Stimulated activated naive CD8-positive, alpha-beta T cell treated with anti-CD3 and anti-CD28 coated beads, Interleukin-15, Interleukin-2, amounts not matched to agents 100 U/mL and 50 U/mL, for 24 hours (primary cell): ENCODE measurements around the gene ROPN1L.

Source experiments
- ATAC-seq: fragments of 150-1000 bp; cut with Tn5 transposase; one replicate; pipeline ENCODE4 v1.10.0; 2021
- DNase-seq: peaks from one replicate; pipeline ENCODE4 v3.0.0; 2021

The ROPN1L gene

DNA sequence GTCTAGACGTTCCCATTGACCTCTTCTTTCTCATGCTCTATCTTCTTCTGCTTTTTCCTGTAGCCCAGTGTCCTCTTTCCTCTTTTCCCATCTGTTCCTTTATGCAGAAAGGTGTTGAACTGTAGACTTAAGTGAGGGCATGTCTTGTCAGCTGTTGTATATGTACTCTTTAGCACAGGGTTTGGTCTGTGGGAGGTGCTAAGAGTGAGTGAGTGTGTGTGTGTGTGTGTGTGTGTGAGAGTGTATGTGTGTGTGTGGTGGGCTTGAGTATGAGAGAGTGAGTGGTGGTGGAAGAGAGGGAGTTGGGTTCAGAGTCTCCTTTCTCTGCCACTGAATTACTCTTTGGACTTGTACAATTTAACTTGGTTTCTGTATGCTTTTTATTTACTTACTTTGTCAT, 10.3 kb upstream of the ROPN1L start:
- no peak for ATAC-seq
- no peak for DNase-seq

DNA sequence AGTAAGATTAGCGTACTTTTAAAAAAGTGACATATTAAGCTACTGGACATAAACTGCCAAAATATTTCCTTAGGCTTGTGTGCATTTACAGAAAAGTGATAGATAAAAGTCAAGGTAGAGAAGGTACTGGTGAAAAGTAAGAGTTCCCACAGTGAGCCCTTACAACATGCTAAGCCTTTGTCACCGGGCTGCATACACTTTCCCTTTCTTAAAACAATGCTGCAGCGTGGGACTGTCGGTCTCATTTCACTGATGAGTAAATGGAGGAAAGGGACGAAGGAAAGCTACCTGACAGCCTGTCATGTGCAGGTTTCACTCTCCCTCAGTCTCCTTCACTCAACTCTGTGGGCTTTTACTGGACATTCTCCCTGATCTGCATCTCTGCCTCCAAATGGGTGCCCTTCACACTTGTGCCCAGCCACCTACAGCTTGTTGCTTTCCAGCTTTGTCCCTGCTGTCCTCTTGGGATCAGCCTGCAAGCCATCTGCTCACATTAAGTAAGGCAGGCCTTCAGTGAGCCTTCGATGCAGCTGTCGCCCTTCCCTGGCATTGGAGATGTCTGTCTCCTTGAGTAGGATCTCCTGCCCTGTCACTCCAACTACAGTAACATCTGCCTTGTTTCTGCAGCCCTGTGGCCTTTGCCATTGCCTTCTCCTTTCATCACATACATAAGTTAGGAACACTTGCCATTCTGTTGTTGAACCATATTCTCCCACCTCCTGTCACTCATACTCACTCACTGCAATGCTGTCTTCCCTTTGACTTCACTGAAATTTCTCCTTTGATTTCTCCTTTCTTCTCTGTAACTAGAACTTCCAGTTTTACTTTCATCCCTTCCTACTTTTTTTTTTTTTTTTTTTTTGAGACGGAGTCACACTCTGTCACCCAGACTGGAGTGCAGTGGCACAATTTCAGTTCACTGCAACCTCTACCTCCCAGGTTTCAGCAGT, 9.3 kb upstream of the ROPN1L start:
- DNase-seq: no peak
- ATAC-seq: no peak

DNA sequence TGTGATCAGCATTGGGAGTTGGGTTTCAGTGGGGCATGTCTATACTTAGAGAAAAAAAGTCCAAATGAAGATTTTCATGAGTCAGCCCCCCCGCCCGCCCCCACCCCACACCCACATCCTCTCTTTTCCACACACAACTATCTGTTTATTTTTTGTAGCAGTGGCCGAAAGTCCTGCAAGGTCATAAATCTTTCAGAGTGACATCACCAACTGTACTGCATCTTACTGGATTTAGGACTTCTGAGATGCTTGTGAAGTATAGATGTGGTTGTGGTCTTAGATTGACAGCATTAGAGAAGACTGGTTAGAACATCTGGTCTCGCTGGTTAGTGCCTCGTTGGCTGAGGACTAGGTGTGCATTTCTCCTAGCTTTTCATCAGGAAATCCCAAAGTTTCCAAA, 7.3 kb upstream of the ROPN1L start:
- DNase-seq (no peak), ATAC-seq (no peak)

DNA sequence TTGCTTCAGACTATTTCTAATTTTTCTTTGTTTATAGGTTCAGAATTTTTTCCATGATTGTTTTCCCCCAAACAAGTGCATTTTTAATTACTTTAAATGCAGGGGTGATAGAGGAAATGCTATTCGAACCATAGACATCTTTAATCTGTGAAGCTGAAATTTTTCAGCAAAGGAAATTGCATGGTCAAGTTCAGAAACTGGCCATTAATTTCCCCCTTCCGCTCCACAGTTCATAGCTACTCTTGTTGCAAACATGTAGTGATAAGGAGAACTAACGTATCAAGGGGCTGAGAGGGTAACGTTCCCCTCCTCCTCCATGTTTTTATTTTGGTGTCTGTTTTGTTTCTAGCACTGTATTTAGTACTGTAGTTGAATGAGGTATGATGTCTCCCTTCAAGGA, 3.4 kb upstream of the ROPN1L start:
- ATAC-seq (no peak), DNase-seq (no peak)

DNA sequence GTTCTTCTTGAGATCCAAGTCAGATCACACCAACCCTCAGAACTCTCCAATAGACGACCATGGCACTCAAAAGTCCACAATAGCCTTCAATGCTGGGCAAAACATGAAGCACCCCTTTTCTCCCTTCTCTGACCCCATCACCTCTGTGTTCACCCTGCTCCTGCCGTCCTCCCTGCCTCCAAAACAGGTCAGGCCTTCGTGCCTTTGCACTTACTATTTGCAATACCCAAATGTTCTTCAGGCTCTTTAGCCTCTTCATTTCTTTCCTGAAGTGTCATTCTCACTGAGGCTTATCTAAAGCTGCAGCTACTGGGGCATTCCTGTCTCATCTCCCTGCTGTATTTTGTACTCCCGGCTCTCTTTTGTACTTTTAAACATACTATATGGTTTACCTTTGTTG, 2.0 kb upstream of the ROPN1L start:
- no peak for DNase-seq
- no peak for ATAC-seq

DNA sequence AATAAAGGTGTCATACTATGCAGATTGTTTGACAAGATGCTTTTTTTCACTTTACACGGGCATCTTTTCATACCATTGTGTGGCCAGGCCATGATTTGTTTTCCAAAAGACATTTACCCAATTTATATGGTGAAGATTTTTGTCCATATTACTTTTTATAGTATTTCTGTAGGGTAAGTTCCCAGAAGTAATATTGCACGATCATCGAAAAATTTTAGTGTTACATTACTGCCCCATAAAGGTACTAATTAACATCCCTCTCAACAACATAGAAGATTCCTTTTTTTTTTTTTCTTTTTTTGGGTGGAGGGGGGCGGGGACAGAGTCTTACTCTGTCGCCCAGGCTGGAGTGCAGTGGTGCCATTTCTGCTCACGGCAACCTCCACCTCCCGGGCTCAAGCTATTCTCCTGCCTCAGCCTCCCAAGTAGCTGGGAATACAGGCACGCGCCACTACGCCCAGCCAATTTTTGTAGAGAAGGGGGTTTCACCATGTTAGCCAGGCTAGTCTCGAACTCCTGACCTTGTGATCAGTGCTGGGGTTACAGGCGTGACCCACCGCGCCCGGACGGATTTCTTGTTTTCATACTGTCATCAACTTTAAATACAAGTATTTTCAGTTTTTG, 1.2 kb upstream of the ROPN1L start:
- ATAC-seq (no peak), DNase-seq (no peak)

DNA sequence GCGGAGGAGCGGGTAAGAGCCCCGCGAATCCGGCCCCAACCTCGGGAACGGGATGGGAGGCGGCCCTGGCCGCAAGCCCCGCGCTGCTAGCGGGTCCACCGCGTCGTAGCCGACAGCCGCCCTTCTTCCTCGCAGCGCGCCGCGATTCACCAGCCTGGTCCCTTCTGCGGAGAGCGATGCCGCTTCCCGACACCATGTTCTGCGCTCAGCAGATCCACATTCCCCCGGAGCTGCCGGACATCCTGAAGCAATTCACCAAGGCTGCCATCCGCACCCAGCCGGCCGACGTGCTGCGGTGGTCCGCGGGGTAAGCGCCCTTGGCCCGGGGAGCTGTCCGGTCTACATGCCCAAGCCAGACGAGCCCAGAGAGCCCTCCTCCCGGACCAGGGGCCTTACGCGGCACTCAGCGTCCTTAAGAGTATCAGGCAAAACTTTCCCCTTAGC, 335 bp downstream of the ROPN1L start:
- DNase-seq (no peak), ATAC-seq (peak; percentile 60)

DNA sequence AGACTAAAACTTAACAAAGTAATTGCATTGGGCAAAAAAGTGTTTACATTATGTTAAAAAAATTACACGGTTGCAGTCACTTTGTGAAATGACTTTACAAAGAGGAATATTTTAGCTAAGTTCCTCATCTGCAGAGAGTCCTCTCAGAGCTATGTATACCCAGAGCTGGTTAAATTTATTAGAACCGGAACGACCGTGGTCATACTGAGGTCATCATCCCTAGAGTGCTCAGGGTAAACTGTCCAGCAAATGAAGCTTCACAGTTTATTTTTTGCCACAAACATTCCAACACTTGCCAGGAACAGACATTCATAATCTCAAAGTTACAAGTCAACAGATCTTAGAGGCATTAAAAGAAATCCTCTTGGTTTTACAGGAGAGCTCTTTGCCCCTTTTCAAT, 897 bp downstream of the ROPN1L start:
- DNase-seq: no peak

DNA sequence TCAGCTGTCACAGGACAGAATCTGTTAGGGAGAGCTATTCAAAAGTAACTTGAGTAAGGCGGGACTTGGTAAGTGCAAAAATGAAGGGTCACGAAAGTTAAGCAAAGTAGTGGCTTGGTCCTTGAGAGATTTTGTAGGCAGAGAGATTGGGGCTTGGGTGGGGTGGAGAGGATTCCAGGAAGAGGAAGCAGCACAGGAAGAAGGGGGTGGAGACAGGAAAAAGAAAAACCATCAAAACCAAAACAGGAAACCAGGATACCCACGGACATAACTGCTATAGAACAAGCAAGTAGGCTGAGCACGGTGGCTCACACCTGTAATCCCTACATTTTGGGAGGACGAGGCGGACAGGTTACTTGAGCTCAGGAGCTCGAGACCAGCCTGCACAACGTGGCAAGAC, 3.7 kb downstream of the ROPN1L start:
- ATAC-seq (no peak), DNase-seq (no peak)

More for the DNA sequence above, 897 bp downstream of the ROPN1L start:
- ATAC-seq: no peak

DNA sequence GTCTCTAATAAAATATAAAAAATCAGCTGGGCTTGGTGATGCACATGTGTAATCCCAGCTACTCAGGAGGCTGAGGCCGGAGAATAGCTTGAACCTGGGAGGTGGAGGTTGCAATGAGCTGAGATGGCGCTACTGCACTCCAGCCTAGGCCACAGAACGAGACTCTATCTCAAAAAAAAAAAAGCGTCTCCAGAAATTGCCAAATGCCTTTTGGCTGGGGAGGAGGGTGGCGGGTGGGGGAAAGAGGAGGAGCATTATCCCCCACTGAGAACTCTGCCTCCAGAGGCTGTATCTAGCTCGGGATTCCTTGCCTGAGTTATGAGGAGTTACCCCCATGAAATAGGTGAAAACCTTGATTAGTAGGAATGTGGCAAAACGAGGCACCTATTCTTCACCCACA, 4.8 kb downstream of the ROPN1L start:
- no peak for ATAC-seq

DNA sequence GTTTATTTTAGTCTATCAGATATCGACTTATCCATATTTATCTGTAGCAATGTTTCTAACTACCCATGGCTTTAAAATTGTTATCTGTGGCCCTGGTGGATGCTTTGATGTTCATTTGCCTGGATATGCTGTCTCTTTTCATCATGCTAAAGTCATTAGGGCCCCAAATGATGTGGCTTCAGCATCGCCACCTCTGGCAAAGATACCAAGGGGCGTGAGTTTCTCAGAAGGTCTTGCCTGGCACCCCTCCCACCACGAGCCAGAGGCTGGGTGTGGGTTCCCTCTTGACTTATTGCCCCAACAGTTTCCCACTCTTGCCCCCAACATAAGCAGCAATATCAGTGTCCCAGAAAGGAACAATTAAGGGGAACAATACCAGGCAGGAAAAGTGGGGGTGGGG, 5.4 kb downstream of the ROPN1L start:
- DNase-seq: no peak
- ATAC-seq: no peak

More for the DNA sequence above, 4.8 kb downstream of the ROPN1L start:
- no peak for DNase-seq

DNA sequence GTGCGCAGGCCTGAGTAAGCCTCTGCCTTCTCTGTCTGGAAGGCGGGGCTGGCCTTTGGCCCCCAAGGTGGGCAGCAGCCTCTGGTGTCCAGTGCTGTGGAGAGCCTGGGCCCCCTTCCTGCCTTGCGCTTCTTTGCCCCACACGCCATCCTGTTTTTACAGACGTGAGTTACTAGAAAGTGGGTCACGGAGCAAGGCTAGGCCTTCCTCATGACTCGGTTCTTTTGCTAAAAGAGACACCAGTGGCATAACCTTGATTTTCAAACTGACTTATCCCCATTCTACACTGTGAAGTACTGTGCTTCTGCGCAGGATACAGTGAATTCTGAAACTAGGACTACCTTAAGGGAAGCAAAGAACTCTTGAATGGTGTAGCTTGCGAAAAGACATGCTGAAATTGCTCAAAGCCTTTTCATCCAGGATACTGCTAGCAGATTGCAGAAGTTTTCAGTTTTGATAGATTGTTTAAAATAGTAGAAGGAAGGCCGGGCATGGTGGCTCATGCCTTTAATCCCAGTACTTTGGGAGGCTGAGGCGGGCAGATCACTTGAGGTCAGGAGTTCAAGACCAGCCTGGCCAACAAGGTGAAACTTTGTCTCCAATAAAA, 7.2 kb downstream of the ROPN1L start:
- no peak for DNase-seq
- ATAC-seq: no peak

DNA sequence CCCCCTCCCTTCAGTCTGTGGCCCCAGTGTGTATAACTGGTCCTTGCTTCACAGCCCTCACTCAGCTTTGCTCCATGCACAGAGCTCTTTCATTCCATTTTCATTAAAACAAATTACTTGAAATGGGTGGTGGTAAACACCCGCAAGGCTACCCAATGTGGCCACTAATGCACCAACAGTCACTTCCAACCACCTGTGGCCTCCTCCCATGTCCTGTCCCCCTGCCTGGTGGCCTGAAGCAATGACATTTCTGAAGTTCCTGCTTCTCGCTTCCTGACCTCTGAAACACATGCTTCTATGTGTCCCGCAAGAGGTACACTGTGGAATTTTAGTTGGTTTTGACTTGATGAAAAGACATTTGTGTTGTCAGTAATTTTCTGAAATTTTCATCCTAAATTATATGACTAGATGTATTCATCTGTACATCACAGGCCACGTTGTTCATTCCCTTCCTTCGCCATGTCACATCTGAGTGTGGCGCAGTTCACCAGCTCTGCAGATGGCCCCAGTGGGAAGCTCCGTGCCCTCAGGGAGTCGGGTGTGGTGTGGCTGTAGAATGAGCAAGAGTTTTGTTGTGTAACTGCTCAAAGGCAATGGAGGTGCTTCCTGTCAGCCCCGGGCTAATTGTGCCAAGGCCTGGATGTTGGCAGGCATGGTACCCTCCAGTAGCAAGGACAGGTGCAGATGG, 9.6 kb downstream of the ROPN1L start:
- no peak for DNase-seq
- ATAC-seq: no peak

DNA sequence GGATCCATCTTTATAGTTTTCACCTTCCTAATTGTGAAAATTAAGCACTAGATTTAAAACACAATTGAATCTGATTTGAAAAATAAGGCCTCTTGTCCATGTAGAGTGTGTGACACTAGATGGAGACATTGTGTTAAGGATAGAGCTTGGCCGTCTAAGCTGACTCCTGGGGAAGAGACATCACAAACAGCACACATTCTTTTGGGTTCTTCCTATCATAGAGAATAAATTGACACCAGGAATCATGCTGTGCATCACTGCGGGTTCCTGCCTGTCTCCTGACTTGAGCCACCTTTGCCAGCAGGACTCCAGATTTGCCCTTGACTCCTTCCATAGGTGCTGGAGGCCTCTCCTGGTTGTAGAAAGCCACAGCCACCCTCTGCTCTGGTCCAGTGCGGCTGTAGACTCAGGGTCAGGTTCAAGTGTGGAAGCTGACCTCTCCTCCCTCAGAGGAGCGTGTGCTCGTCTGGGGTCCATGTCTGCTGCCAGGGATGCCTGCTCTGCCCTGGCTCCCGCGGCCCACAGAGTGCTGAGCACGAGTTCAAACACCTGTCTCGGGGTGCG, 11.2 kb downstream of the ROPN1L start:
- ATAC-seq (peak; percentile 70), DNase-seq (no peak)

DNA sequence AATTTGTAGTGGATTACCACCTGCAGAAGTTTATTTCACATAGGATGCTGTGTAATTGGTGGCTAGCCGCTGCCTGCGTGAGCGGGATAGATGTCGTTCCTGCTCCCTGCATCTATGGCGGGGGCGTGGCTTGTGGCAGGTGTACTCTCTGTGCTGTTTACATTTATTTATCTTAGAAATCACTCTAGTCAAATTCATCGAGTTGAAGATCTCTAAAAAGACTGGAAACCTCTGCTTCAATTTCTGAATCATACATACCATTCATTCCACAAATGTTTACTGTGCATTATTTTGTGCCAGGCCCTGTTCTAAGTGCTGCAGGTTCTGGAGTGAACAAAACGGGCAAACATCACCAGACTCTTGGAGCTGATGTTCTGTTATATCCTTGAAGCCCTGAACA, 11.9 kb downstream of the ROPN1L start:
- ATAC-seq (no peak), DNase-seq (no peak)

DNA sequence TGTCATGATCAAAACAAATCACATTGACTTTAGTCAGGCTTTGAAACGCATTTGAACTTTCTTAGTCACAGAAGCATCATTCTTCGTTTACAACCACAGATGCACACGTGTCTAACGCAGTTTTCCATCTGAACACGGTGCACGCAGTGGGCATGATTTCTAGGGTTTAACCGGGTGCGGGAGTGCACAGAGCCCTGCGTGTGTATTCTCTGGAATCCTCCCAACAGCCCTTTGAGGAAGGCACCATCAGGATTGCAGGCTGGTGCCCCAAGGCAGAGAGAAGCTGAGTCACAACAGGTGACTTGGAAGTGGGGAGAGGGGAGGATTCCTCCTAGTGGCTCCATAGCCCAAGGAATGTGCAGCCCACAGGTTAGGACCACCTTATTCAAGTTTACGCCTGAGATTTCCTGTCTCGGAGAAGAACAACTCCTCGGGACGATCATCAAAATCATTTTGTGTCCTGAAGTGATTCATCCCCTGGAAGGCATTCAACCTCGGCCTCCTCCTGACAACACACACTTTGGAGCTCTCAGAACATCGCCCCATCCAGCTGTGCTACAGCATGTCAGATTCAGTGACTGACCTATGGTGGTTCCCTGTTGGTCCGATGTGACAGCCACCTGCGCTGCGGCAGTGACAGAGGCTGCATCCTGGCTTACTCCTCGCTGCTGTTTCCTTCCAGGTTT, 13.1 kb downstream of the ROPN1L start:
- DNase-seq: no peak
- ATAC-seq: no peak

DNA sequence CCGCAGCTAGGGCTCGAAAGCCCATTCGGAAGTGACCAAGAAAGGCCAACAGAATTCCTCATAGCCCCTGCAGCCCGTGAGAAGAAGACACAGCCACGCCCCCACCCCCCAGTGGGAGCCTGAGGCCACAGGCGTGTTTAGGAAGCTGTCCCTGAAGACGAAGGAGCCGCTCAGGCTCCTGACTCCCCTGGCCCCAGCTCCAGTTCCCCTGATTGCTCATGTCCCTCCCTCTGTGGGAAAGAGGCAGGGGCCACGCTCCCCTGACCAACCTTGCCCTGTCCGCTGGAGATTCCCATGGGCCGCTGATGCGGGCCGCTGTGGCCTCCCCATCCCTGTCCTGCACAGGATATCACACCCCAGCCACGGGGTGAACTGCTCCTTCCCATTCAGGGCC, 13.6 kb downstream of the ROPN1L start:
- DNase-seq (no peak), ATAC-seq (no peak)

DNA sequence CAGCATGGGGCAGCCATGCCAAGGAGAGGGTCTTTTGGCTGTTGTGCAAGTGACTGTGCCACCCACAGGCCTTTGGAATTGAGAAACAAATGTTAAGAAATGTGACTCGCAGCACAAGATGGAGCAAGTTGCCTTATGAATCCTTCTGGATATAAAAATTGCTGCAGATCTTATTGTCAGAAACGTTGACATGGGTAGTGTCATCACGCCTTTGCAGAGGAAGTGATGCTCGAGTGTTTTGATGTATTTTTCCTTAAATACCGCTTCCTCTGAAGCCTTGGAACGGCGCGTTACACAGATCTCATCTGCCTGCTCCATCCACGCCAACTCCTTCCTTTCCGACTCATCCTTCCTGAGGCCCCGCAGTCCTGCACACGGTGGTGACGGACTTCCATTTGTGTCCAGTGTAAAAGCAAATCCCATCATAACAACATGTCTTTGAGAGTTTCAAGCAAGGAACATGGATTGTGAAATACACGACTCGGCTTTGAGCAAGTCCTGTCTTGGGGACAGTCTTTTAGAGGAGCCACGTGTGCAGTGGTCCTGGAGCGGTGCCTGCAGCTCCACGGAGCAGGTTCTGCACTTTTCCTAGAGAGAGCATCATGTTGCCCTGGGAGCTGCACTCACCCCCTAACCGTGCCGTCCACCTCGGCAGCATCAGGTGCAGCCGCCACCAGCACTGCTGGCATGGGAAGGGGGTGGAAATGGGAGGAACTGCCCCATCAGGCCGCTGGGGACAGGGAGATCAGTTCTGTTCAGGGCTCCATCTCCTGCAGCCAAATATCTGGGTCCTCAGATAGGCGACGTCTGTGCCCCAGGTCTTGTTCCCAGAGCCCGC, 15.1 kb downstream of the ROPN1L start:
- no peak for ATAC-seq
- DNase-seq: no peak

DNA sequence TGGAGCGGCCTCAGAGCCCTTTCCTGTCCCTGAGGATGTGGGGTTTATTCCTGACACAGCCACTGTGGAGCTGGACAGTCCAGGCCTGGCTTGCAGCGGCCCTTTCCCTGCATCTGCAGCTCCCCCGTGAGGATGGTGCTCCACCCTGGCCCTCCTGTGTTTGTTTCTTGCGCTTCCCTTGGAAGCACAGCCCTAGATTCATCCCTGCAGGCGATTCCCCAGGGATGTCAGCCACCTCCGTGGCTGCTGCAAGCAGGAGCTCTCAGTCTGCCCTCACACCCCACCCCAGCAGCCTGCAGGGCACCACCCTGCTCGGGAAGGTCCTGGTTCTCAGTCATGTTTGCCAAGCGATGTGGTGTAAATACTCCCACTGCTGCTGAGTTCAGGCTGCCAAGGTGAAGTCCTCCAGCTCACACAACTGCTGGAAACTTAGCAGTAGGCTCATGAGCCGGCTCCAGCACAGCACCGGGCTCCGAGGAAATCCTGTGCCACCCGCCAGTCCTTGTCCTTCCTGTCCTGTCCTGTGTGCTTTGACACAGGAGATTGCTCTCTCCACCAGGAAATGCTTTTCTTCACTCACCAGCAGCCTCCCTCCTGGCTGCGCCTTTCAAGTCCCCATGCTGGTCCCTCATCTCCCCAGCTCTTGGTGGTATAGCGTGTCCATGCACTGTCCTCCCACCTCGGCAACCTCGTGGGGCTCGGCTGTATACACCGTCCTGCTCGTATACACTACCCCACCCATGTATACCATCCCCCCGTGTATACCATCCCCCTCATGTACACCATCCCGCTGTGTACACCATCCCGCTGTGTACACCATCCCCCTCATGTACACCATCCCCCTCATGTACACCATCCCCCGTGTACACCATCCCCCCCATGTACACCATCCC, 16.2 kb downstream of the ROPN1L start:
- DNase-seq: no peak
- ATAC-seq: no peak
